Neutrophil (primary cell): ENCODE data around the gene THSD4.

Source experiments
- H3K27ac ChIP-seq: fragments of 200-600 bp; sonication (generic); 2 replicates; pipeline ENCODE4 v1.5.1; 2016; ENCODE audit warnings: mild to moderate bottlenecking, moderate library complexity
- H3K27me3 ChIP-seq: fragments of 200-600 bp; sonication (generic); 2 replicates; pipeline ENCODE4 v1.6.0; 2016; ENCODE audit warnings: mild to moderate bottlenecking
- H3K36me3 ChIP-seq: fragments of 200-600 bp; sonication (generic); 2 replicates; pipeline ENCODE4 v1.5.1; 2017
- H3K4me1 ChIP-seq, 2 experiments: fragments of 200-600 bp in 1 of 2; sonication (generic) in 1 of 2; 1 replicate in 1 of 2; 2 replicates in 1 of 2; pipeline versions ENCODE4 v1.5.1 to v1.6.1; 2013 to 2016; ENCODE audit warnings: low read depth in 1 of 2, low read length in 1 of 2, mild to moderate bottlenecking in 1 of 2, moderate library complexity in 1 of 2; ENCODE audit not compliant: control insufficient read depth in 1 of 2, insufficient read depth in 1 of 2
- H3K4me3 ChIP-seq, 2 experiments: fragments of 200-600 bp in 1 of 2; sonication (generic) in 1 of 2; 1 replicate in 1 of 2; 2 replicates in 1 of 2; pipeline ENCODE4 v1.5.1; 2013 to 2016; ENCODE audit warnings: low read depth in 1 of 2, low read length in 1 of 2, mild to moderate bottlenecking in 1 of 2, moderate library complexity in 1 of 2
- H3K9me3 ChIP-seq: fragments of 200-600 bp; sonication (generic); 2 replicates; pipeline ENCODE4 v1.5.1; 2016
- TF ChIP-seq, protein P1 (sequence below): fragments of 200-600 bp; sonication (generic); IDR thresholded peaks from 2 replicates; pipeline ENCODE4 v1.5.1; 2016; ENCODE audit warnings: antibody characterized with exemption

The THSD4 gene

DNA sequence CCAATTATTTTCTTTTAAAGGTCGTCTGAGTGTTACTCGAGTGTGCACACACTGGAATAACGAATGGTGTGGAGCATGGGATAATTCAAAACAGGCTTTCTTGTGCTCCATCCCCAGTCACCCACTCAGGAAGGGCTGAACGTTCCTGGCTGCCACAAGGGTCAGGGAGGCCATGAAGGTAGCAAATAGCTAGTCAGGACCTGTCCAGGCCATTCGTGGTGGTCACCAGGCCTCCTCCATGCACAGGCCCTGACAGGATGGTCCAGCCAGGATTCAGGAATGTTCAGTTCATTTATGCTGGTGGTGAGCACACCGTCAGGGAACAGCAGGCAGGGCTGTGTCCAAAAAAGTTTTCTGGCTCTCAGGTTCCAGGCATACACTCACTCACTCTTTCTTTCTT, 683.4 kb downstream of the THSD4 start:
- TF ChIP-seq, protein P1, sequence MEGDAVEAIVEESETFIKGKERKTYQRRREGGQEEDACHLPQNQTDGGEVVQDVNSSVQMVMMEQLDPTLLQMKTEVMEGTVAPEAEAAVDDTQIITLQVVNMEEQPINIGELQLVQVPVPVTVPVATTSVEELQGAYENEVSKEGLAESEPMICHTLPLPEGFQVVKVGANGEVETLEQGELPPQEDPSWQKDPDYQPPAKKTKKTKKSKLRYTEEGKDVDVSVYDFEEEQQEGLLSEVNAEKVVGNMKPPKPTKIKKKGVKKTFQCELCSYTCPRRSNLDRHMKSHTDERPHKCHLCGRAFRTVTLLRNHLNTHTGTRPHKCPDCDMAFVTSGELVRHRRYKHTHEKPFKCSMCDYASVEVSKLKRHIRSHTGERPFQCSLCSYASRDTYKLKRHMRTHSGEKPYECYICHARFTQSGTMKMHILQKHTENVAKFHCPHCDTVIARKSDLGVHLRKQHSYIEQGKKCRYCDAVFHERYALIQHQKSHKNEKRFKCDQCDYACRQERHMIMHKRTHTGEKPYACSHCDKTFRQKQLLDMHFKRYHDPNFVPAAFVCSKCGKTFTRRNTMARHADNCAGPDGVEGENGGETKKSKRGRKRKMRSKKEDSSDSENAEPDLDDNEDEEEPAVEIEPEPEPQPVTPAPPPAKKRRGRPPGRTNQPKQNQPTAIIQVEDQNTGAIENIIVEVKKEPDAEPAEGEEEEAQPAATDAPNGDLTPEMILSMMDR = no peak
- no peak overlapping the region for H3K4me3 ChIP-seq
- H3K36me3 ChIP-seq = no peaks in the 10 kb centered on the region
- H3K27ac ChIP-seq = no peak overlapping the region
- H3K4me1 ChIP-seq = no peaks in the 10 kb centered on the region
- no peaks in the 10 kb centered on the region for H3K27me3 ChIP-seq
- no peaks in the 10 kb centered on the region for H3K9me3 ChIP-seq

DNA sequence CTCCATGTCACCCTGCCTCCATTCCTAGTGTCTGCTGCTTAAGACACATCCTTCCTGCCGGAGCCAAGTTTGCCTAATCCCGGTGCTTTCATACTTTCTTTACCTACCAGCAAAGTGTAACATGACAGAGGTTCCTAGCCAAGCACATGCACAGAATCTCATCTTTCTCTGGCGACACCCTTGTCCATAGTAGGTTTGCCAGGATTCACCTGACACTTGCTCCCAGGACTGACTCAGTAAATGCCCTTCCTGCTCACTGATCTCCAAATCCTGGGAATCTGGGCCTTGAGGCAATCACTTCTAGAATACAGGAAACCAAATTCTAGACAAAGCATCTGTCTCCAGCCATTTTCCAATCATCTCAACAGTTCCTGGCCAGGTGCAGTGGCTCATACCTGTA, 684.9 kb downstream of the THSD4 start:
- no peaks in the 10 kb centered on the region for H3K36me3 ChIP-seq
- H3K4me3 ChIP-seq = no peak overlapping the region
- no peaks in the 10 kb centered on the region for H3K27me3 ChIP-seq
- TF ChIP-seq, protein P1 = no peak
- no peaks in the 10 kb centered on the region for H3K9me3 ChIP-seq
- H3K27ac ChIP-seq = no peak overlapping the region
- no peaks in the 10 kb centered on the region for H3K4me1 ChIP-seq

DNA sequence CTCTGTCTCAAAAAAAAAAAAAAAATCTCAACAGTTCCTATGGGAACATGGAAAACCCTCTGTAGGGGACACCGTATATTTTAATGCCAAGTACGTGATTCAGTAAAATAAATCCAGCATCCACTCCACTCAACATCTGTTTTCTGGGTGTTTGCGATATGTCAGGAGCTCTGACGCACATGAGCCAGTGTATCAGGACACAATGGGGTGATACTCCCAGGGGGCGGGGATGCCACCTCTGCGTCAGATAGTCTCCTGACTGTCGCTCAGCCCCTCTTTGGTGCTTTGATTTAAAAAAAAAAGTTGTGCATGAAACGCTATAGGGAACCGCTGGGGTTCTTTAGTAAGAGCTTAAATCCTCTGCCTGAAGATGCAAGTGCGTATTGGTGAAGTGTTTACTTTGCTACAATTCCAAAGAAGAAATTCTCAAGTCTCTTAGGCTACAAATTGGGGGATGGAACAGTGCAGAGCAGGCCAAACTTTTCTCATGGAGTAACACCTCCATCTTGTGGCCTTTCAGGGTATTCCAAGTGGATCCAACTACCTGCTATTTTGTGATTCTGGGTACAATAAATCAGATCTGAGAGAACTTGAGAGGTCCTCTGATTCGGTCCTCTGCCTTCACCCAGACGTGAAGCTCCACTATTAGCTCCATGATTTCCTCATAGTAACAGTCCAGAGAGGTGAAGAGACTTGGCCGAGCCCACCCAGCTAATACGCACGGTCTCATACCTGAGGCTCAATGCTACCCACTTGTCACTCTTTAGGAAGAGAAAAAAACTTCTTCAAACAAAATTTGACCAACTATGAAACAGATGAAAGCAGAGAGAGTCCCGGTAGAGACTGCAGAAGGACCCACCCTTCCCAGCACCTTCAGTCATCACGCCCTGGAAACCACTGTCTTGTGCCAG, 685.8 kb downstream of the THSD4 start:
- TF ChIP-seq, protein P1 = no peak
- Histone ChIP-seq H3K27ac (no peak overlapping the region), H3K9me3 (no peaks in the 10 kb centered on the region), H3K36me3 (no peaks in the 10 kb centered on the region), H3K4me3 (no peak overlapping the region), H3K4me1 (no peaks in the 10 kb centered on the region), H3K27me3 (no peaks in the 10 kb centered on the region)

- H3K27ac ChIP-seq = no peak overlapping the region
- H3K4me3 ChIP-seq = no peak overlapping the region
- H3K36me3 ChIP-seq = no peaks in the 10 kb centered on the region
- no peaks in the 10 kb centered on the region for H3K4me1 ChIP-seq
- TF ChIP-seq, protein P1 = no peak
- no peaks in the 10 kb centered on the region for H3K9me3 ChIP-seq
- no peaks in the 10 kb centered on the region for H3K27me3 ChIP-seq
These were observed 686.8 kb downstream of the THSD4 start for GRCh38 chr15:71801935-71802655.

DNA sequence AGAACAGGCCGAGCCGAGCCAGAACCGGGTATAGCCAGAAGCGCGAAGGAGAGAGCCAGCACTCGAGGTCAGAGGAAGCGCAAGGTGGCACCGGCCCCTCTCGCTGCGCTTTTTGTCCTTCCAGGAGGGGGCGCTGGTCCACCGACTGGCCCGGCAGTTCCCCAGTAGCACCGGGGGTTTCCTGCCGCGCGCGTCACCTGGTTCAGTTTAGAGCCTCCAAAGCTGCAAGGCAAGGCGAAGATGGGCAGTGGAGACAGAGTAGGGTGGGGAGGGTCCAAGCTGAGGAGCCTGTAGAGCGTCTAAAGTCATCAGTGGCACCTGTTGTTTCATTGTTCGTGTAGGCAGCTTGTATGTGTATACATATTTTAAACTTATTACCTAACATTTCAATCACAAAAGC, 687.5 kb downstream of the THSD4 start:
- Histone ChIP-seq H3K4me1 (no peaks in the 10 kb centered on the region), H3K27me3 (no peaks in the 10 kb centered on the region), H3K4me3 (no peak overlapping the region), H3K27ac (no peak overlapping the region), H3K36me3 (no peaks in the 10 kb centered on the region), H3K9me3 (no peaks in the 10 kb centered on the region)
- TF ChIP-seq, protein P1 = no peak
